Uterus (tissue), 4 donors: ENCODE measurements around the gene EXOC4. TPM values are rescaled to one million over a fixed set of nuclear protein-coding genes. Genes with fewer than 3 reads are reported as not detected.

Source experiments
- DNase-seq, 2 donors: peaks; one replicate each; pipeline ENCODE4 v3.0.0-alpha.2; 2019 to 2020
- H3K27ac ChIP-seq, 2 donors: fragments of 200-600 bp; sonication (generic); 1 replicate in 1 of 2; 2 replicates in 1 of 2; pipeline ENCODE4 v1.5.1; 2016 to 2018
- H3K27me3 ChIP-seq, 2 donors: fragments of 200-600 bp; sonication (generic); one replicate each; pipeline ENCODE4 v1.5.1; 2018 to 2019; ENCODE audit warnings: control low read depth in 1 of 2
- H3K36me3 ChIP-seq, 2 donors: fragments of 200-600 bp; sonication (generic); one replicate each; pipeline ENCODE4 v1.5.1; 2019; ENCODE audit warnings: control low read depth in 1 of 2
- H3K4me1 ChIP-seq, 2 donors: fragments of 200-600 bp; sonication (generic); one replicate each; pipeline ENCODE4 v1.5.1; 2018 to 2019; ENCODE audit warnings: control low read depth in 1 of 2
- H3K4me3 ChIP-seq, 2 donors: fragments of 200-600 bp; sonication (generic); 1 replicate in 1 of 2; 2 replicates in 1 of 2; pipeline ENCODE4 v1.5.1; 2018 to 2019; ENCODE audit warnings: mild to moderate bottlenecking in 1 of 2
- H3K9me3 ChIP-seq, 2 donors: fragments of 200-600 bp; sonication (generic); one replicate each; pipeline ENCODE4 v1.5.1; 2019; ENCODE audit warnings: control low read depth in 1 of 2
- POLR2A ChIP-seq, 2 donors: fragments of 450-650 bp; IDR thresholded peaks; one replicate each; pipeline ENCODE4 v1.6.1; 2016; ENCODE audit warnings: antibody characterized with exemption in 2 of 2, mild to moderate bottlenecking in 1 of 2, moderate library complexity in 1 of 2
- intact Hi-C: fragments of 100-400 bp; cut with DNase I; formaldehyde crosslinking; loops from one replicate; pipeline ENCODE4 v1.15.1; 2023; ENCODE audit warnings: low total_unique reads
- total RNA-seq, 4 donors: library from RNA; depleted of rRNA in 3 of 4; stranded (reverse); fragments of >200 nt in 3 of 4; gene quantifications; one replicate each; pipeline versions ENCODE4 v1.1.0 to v1.2.4, GENCODE V29; 2014 to 2023
- TF ChIP-seq, protein P1 (sequence below), 4 experiments: fragments of 200-600 bp in 2 of 4; fragments of 450-650 bp in 2 of 4; sonication (generic) in 2 of 4; IDR thresholded peaks; one replicate each; pipeline ENCODE4 v1.5.1; 2016 to 2019; ENCODE audit warnings: antibody characterized with exemption in 4 of 4, mild to moderate bottlenecking in 2 of 4, moderate library complexity in 1 of 4
- donor health status: DM: yes; HTN: yes; CAD: no.

EXOC4 gene
- total RNA-seq, 4 donors from 2014 or later: 27.2 to 126 (median 65.4) TPM

- intact Hi-C loops: no loop called here
- Histone ChIP-seq H3K9me3 (peaks cover 0 to 7% of the 10 kb centered on the region in 2 donors), H3K27me3 (no peaks in the 10 kb centered on the region), H3K4me1 (no peaks in the 10 kb centered on the region), H3K36me3 (no peaks in the 10 kb centered on the region), H3K27ac (no peak overlapping the region), H3K4me3 (no peak overlapping the region)
- no peak for TF ChIP-seq POLR2A (IDR thresholded peaks at IDR 0.05)
- TF ChIP-seq, protein P1, sequence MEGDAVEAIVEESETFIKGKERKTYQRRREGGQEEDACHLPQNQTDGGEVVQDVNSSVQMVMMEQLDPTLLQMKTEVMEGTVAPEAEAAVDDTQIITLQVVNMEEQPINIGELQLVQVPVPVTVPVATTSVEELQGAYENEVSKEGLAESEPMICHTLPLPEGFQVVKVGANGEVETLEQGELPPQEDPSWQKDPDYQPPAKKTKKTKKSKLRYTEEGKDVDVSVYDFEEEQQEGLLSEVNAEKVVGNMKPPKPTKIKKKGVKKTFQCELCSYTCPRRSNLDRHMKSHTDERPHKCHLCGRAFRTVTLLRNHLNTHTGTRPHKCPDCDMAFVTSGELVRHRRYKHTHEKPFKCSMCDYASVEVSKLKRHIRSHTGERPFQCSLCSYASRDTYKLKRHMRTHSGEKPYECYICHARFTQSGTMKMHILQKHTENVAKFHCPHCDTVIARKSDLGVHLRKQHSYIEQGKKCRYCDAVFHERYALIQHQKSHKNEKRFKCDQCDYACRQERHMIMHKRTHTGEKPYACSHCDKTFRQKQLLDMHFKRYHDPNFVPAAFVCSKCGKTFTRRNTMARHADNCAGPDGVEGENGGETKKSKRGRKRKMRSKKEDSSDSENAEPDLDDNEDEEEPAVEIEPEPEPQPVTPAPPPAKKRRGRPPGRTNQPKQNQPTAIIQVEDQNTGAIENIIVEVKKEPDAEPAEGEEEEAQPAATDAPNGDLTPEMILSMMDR (IDR thresholded peaks at IDR 0.05): no peak
- DNase-seq: no peak
Observed at GRCh38 chr7:133348250-133348649, 95.4 kb downstream of the EXOC4 start.

DNA sequence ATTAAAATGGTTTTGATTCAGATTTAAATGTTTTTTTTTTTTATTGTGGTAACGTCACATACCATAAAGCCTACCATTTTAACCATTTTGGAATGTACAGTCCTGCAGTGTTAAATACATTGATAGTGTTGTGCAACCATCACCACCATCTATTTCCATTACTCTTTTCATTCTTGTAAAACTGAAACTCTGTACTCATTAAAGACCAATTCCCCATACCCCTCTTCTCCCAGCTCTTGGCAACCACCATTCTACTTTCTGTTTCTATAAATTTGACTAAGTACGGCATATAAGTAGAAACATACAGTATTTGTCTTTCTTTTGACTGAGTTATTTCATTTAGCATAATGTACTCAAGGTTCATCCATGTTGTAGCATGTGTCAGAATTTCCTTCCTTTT is 96.2 kb downstream of the EXOC4 start:
- Histone ChIP-seq H3K36me3 (no peaks in the 10 kb centered on the region), H3K4me3 (no peak overlapping the region), H3K4me1 (no peaks in the 10 kb centered on the region), H3K27ac (no peak overlapping the region), H3K27me3 (no peaks in the 10 kb centered on the region), H3K9me3 (peaks cover 0 to 11% of the 10 kb centered on the region in 2 donors)
- TF ChIP-seq POLR2A (IDR thresholded peaks at IDR 0.05): no peak
- TF ChIP-seq, protein P1 (IDR thresholded peaks at IDR 0.05): no peak
- intact Hi-C loops: no loop called here
- no peak for DNase-seq

DNA sequence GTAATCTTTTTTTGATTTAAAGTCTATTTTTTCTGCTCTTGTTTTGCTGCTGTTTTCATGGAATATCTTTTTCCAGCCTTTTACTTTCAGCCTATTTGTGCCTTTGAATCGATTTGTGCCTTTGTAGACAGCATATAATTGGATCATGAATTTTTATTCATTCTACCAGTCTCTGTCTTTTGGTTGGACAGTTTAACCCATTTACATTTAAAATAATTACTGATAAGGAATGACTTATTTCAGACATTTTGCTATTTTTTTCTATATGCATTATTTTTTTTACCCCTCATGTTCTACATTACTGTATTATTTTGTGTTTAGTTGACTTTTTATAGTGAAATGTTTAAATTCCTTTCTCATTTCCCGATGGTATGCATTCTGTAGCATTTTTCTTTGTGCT is 99.6 kb downstream of the EXOC4 start:
- Histone ChIP-seq H3K36me3 (no peaks in the 10 kb centered on the region), H3K4me3 (no peak overlapping the region), H3K27me3 (no peaks in the 10 kb centered on the region), H3K9me3 (peaks cover 0 to 11% of the 10 kb centered on the region in 2 donors), H3K4me1 (no peaks in the 10 kb centered on the region), H3K27ac (no peak overlapping the region)
- DNase-seq: no peak
- intact Hi-C loops: no loop called here
- TF ChIP-seq, protein P1 (IDR thresholded peaks at IDR 0.05): no peak
- no peak for TF ChIP-seq POLR2A (IDR thresholded peaks at IDR 0.05)

DNA sequence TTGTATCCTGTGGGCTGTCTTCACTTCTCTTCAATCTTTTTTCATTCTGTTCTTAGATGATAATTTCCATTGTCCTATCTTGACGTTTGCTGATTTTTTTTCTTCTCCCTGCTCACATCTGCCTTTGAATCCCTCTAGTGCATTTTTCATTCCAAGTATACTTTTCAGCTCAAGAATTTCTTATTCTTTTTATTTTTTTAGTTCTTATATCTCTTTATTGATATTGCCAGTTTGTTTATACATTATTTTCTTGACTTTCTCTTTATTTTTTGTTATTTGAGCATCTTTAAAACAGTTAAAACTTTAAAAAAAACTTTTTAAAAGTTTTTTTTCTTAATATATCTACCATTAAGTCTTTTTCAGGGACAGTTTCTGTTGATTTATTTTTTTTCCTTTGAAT is 100.9 kb downstream of the EXOC4 start:
- no peaks in the 10 kb centered on the region for H3K36me3 ChIP-seq
- H3K27ac ChIP-seq: no peak overlapping the region
- peaks cover 0 to 11% of the 10 kb centered on the region in 2 donors for H3K9me3 ChIP-seq
- no peaks in the 10 kb centered on the region for H3K27me3 ChIP-seq
- intact Hi-C loops: no loop called here
- no peak for DNase-seq
- H3K4me1 ChIP-seq: no peaks in the 10 kb centered on the region
- no peak overlapping the region for H3K4me3 ChIP-seq
- TF ChIP-seq, protein P1 (IDR thresholded peaks at IDR 0.05): no peak
- TF ChIP-seq POLR2A (IDR thresholded peaks at IDR 0.05): no peak

GRCh38 chr7:133354546-133355324 is 101.9 kb downstream of the EXOC4 start:
- no peaks in the 10 kb centered on the region for H3K27me3 ChIP-seq
- H3K27ac ChIP-seq: no peak overlapping the region
- no peaks in the 10 kb centered on the region for H3K36me3 ChIP-seq
- TF ChIP-seq POLR2A (IDR thresholded peaks at IDR 0.05): no peak
- TF ChIP-seq, protein P1 (IDR thresholded peaks at IDR 0.05): no peak
- DNase-seq: no peak
- H3K9me3 ChIP-seq: peaks cover 0 to 11% of the 10 kb centered on the region in 2 donors
- intact Hi-C loops: no loop called here
- H3K4me1 ChIP-seq: no peaks in the 10 kb centered on the region
- no peak overlapping the region for H3K4me3 ChIP-seq
